PC-3 (cell line): Measurements from ENCODE around the gene EFCAB11. TPM values are rescaled to one million over a fixed set of nuclear protein-coding genes. Genes with fewer than 3 reads are reported as not detected.

ENCODE experiments used
- ATAC-seq: fragments of 200-7000 bp; cut with Tn5 transposase; 2 replicates; pipeline ENCODE4 v1.9.1; 2020; ENCODE audit warnings: mild to moderate bottlenecking, moderate library complexity
- BruUV-seq: library from RNA; stranded (reverse); fragments of 400-500 nt; replicated peaks from 2 replicates; lab custom pipeline; 2021; lab: Mats Ljungman, UMichigan
- CTCF ChIA-PET: fragments of 300-600 bp; sonication (Branson Sonifier 250); formaldehyde crosslinking; loops from one replicate; lab custom pipeline; 2022; ENCODE audit warnings: antibody characterized with exemption; lab: Charles Lee
- POLR2A ChIA-PET: fragments of 300-600 bp; sonication (Branson Sonifier 250); formaldehyde crosslinking; loops from one replicate; lab custom pipeline; 2022; ENCODE audit warnings: antibody characterized with exemption; ENCODE audit not compliant: unreplicated experiment; lab: Charles Lee
- DNase-seq: peaks from one replicate; pipeline ENCODE4 v3.0.0-alpha.2; 2015
- H2AFZ ChIP-seq: fragments of 300-600 bp; sonication (generic); 2 replicates; pipeline ENCODE4 v1.6.0; 2016; ENCODE audit warnings: antibody characterized with exemption, low read length
- H3F3A ChIP-seq: fragments of 300-600 bp; sonication (generic); one replicate; pipeline ENCODE4 v1.6.0; 2017; ENCODE audit warnings: antibody characterized with exemption, low read length, control low read depth, mild to moderate bottlenecking; ENCODE audit not compliant: unreplicated experiment
- H3K27ac ChIP-seq: fragments of 300-600 bp; sonication (generic); 2 replicates; pipeline ENCODE4 v1.5.1; 2016; ENCODE audit warnings: mild to moderate bottlenecking, low read length
- H3K27me3 ChIP-seq: fragments of 300-600 bp; sonication (generic); 2 replicates; pipeline ENCODE4 v1.6.1; 2016; ENCODE audit warnings: low read length, mixed read lengths
- H3K36me3 ChIP-seq: fragments of 300-600 bp; sonication (generic); 2 replicates; pipeline ENCODE4 v1.6.1; 2016; ENCODE audit warnings: low read depth, mixed run types, low read length, mixed read lengths
- H3K4me1 ChIP-seq: fragments of 300-600 bp; sonication (generic); 2 replicates; pipeline ENCODE4 v1.5.1; 2016; ENCODE audit warnings: low read length; ENCODE audit not compliant: insufficient read depth
- H3K4me2 ChIP-seq: fragments of 300-600 bp; sonication (generic); 2 replicates; pipeline ENCODE4 v1.6.0; 2016; ENCODE audit warnings: low read length
- H3K4me3 ChIP-seq: fragments of 300-600 bp; sonication (generic); 2 replicates; pipeline ENCODE4 v1.5.1; 2016; ENCODE audit warnings: mild to moderate bottlenecking, low read length, mixed read lengths
- H3K79me2 ChIP-seq: fragments of 300-600 bp; sonication (generic); 2 replicates; pipeline ENCODE4 v1.6.1; 2017; ENCODE audit warnings: low read length, mixed read lengths
- H3K9ac ChIP-seq: fragments of 300-600 bp; sonication (generic); 2 replicates; pipeline ENCODE4 v1.6.0; 2016; ENCODE audit warnings: mild to moderate bottlenecking, low read length
- H3K9me2 ChIP-seq: fragments of 300-600 bp; sonication (generic); replicated peaks from 2 replicates; pipeline ENCODE4 v1.6.1; 2016; ENCODE audit warnings: mixed run types, low read length, mixed read lengths
- H3K9me3 ChIP-seq: fragments of 300-600 bp; sonication (generic); 2 replicates; pipeline ENCODE4 v1.6.1; 2016; ENCODE audit warnings: low read length, mixed read lengths
- H4K20me1 ChIP-seq: fragments of 300-600 bp; sonication (generic); 2 replicates; pipeline ENCODE4 v1.6.1; 2016; ENCODE audit warnings: low read length, mixed read lengths
- CTCF ChIP-seq: fragments of 300-600 bp; sonication (generic); conservative IDR thresholded peaks from 2 replicates; pipeline ENCODE4 v1.5.1; 2017; ENCODE audit warnings: antibody characterized with exemption, low read depth, mild to moderate bottlenecking, low read length
- EZH2 ChIP-seq: fragments of 300-600 bp; sonication (generic); IDR thresholded peaks from one replicate; pipeline ENCODE4 v1.6.1; 2017; ENCODE audit warnings: antibody characterized with exemption, mild to moderate bottlenecking, low read length; ENCODE audit not compliant: unreplicated experiment
- EZH2phosphoT487 ChIP-seq: fragments of 300-600 bp; sonication (generic); IDR thresholded peaks from 2 replicates; pipeline ENCODE4 v1.6.1; 2018; ENCODE audit warnings: mild to moderate bottlenecking, antibody characterized with exemption, low read length, borderline replicate concordance
- intact Hi-C: fragments of 100-400 bp; cut with micrococcal nuclease; formaldehyde crosslinking; loops from 2 replicates; pipeline ENCODE4 v1.9.0; 2023
- total RNA-seq: library from RNA; depleted of rRNA; stranded (reverse); fragments of >200 nt; gene quantifications from 2 replicates; pipeline ENCODE4 v1.2.3, GENCODE V29; 2014

EFCAB11 gene
- total RNA-seq, 1 experiment from 2014 or later: 7.0 TPM

- no peak overlapping the region for H3K4me2 ChIP-seq
- intact Hi-C loops: loop anchor here (1.0 to 10.0 kb wide), 3 partner anchors 153 to 728 kb away; partner anchors contain the start of gene FOXN3
- CTCF ChIA-PET: interaction anchor here (0.6 kb wide), 1 partner anchor 727 kb away, joined by 3 read pairs; no protein-coding TSS in a partner anchor
- H3K4me3 ChIP-seq: no peak overlapping the region
- no peaks in the 10 kb centered on the region for H4K20me1 ChIP-seq
- no peaks in the 10 kb centered on the region for H3K9me2 ChIP-seq
- no TSS peak for BruUV-seq
- TF ChIP-seq CTCF (peak; percentile 79), EZH2phosphoT487 (no peak)
- H3K79me2 ChIP-seq: no peaks in the 10 kb centered on the region
- H2AFZ ChIP-seq: no peak overlapping the region
- H3K4me1 ChIP-seq: peaks cover 5% of the 10 kb centered on the region; the same call in 1 of the 2 replicates
- no peaks in the 10 kb centered on the region for H3F3A ChIP-seq
- peak; percentile 68 for ATAC-seq
- H3K27me3 ChIP-seq: no peaks in the 10 kb centered on the region
- H3K27ac ChIP-seq: no peak overlapping the region
- no peaks in the 10 kb centered on the region for H3K9me3 ChIP-seq
- peak; percentile 67 for DNase-seq
- POLR2A ChIA-PET: no interaction called here
- H3K36me3 ChIP-seq: no peaks in the 10 kb centered on the region
- no peak overlapping the region for H3K9ac ChIP-seq
Measured at GRCh38 chr14:89767861-89768268, 186.7 kb downstream of the EFCAB11 start.

- H3K4me2 ChIP-seq: no peak overlapping the region
- H3F3A ChIP-seq: no peaks in the 10 kb centered on the region
- H3K36me3 ChIP-seq: no peaks in the 10 kb centered on the region
- ChIA-PET POLR2A (no interaction called here), CTCF (interaction anchor here (0.6 kb wide), 1 partner anchor 726 kb away, joined by 3 read pairs; no protein-coding TSS in a partner anchor)
- no peaks in the 10 kb centered on the region for H3K9me3 ChIP-seq
- no TSS peak for BruUV-seq
- H3K27ac ChIP-seq: no peak overlapping the region
- H3K9ac ChIP-seq: no peak overlapping the region
- no peaks in the 10 kb centered on the region for H4K20me1 ChIP-seq
- intact Hi-C loops: loop anchor here (1.0 to 10.0 kb wide), 3 partner anchors 152 to 727 kb away; partner anchors contain the start of gene FOXN3
- no peaks in the 10 kb centered on the region for H3K9me2 ChIP-seq
- H3K79me2 ChIP-seq: no peaks in the 10 kb centered on the region
- H3K4me1 ChIP-seq: peaks cover 5% of the 10 kb centered on the region; the same call in 1 of the 2 replicates
- H3K27me3 ChIP-seq: no peaks in the 10 kb centered on the region
- DNase-seq (no peak), ATAC-seq (no peak)
- no peak overlapping the region for H3K4me3 ChIP-seq
- TF ChIP-seq EZH2 (no peak), CTCF (no peak), EZH2phosphoT487 (no peak)
- H2AFZ ChIP-seq: no peak overlapping the region
Measured at GRCh38 chr14:89767131-89767530, 187.4 kb downstream of the EFCAB11 start.

GRCh38 chr14:89765346-89765745 lies 189.2 kb downstream of the EFCAB11 start:
- POLR2A ChIA-PET: no interaction called here
- Histone ChIP-seq H3K4me3 (no peak overlapping the region), H3K27ac (no peak overlapping the region), H2AFZ (no peak overlapping the region), H3K79me2 (no peaks in the 10 kb centered on the region), H3K36me3 (no peaks in the 10 kb centered on the region), H3K9me3 (no peaks in the 10 kb centered on the region), H3K27me3 (no peaks in the 10 kb centered on the region), H3K9me2 (no peaks in the 10 kb centered on the region), H4K20me1 (no peaks in the 10 kb centered on the region), H3F3A (no peaks in the 10 kb centered on the region), H3K9ac (no peak overlapping the region), H3K4me2 (no peak overlapping the region), H3K4me1 (no peaks in the 10 kb centered on the region)
- TF ChIP-seq EZH2 (no peak), EZH2phosphoT487 (no peak), CTCF (no peak)
- ATAC-seq: no peak
- no peak for DNase-seq
- BruUV-seq: no TSS peak
- CTCF ChIA-PET: no interaction called here
- intact Hi-C loops: loop anchor here (5.0 to 10.0 kb wide), 2 partner anchors 151 to 348 kb away; partner anchors contain the start of gene FOXN3
